Testis (tissue), 3 donors: ENCODE measurements around the gene NRCAM. TPM values are rescaled to one million over a fixed set of nuclear protein-coding genes. Genes with fewer than 3 reads are reported as not detected.

ENCODE experiments used
- DNase-seq: peaks from one replicate; pipeline ENCODE4 v3.0.0-alpha.2; 2019
- H3K27ac ChIP-seq, 2 donors: fragments of 200-600 bp; sonication (generic); one replicate each; pipeline ENCODE4 v1.5.1; 2019
- H3K27me3 ChIP-seq: fragments of 200-600 bp; sonication (generic); one replicate; pipeline ENCODE4 v1.5.1; 2019
- H3K36me3 ChIP-seq: fragments of 200-600 bp; sonication (generic); one replicate; pipeline ENCODE4 v1.5.1; 2017; ENCODE audit warnings: low read depth; ENCODE audit errors: missing control alignments
- H3K4me1 ChIP-seq: fragments of 200-600 bp; sonication (generic); one replicate; pipeline ENCODE4 v1.5.1; 2019
- H3K4me3 ChIP-seq, 2 donors: fragments of 200-600 bp; sonication (generic); one replicate each; pipeline ENCODE4 v1.5.1; 2017 to 2019
- H3K9me3 ChIP-seq: fragments of 200-600 bp; sonication (generic); one replicate; pipeline ENCODE4 v1.5.1; 2017
- CTCF ChIP-seq, 3 experiments: fragments of 450-650 bp in 2 of 3; fragments of 200-600 bp in 1 of 3; sonication (generic) in 1 of 3; IDR thresholded peaks; one replicate each; pipeline ENCODE4 v1.5.1; 2016 to 2019; ENCODE audit warnings: antibody characterized with exemption in 3 of 3, mild to moderate bottlenecking in 2 of 3, moderate library complexity in 1 of 3
- POLR2A ChIP-seq: fragments of 450-650 bp; IDR thresholded peaks from one replicate; pipeline ENCODE4 v1.6.1; 2017; ENCODE audit warnings: antibody characterized with exemption, mild to moderate bottlenecking, moderate library complexity
- WGBS, 2 donors: methylation state at CpG; one replicate each; pipeline ENCODE4 v1.1.5; 2018; 5-methylcytosine and 5-hydroxymethylcytosine counted together
- intact Hi-C: fragments of 100-400 bp; cut with DNase I; formaldehyde crosslinking; loops from one replicate; pipeline ENCODE4 v1.15.1; 2023; ENCODE audit warnings: low total_unique reads
- polyA plus RNA-seq: library from polyadenylated mRNA; stranded (reverse); fragments of 350-450 nt; fragmentation: Illumina TruSeq; extraction: RNeasy Lipid Tissue Mini Kit (QIAGEN cat#74804); gene quantifications from one replicate; pipeline ENCODE4 v1.2.3, GENCODE V29; 2014; ENCODE audit warnings: low read depth, low replicate concordance; ENCODE audit not compliant: insufficient read depth
- total RNA-seq, 2 donors: library from RNA; depleted of rRNA; stranded (reverse); fragments of >200 nt; gene quantifications; one replicate each; pipeline ENCODE4 v1.2.3, GENCODE V29; 2016

Gene NRCAM
- total and polyA plus RNA-seq, 3 donors from 2014 or later: 7.4 to 11.4 (median 7.6) TPM

- Histone ChIP-seq H3K27me3 (no peaks in the 10 kb centered on the region), H3K4me3 (no peak overlapping the region), H3K27ac (no peak overlapping the region), H3K9me3 (no peaks in the 10 kb centered on the region), H3K36me3 (no peaks in the 10 kb centered on the region), H3K4me1 (no peaks in the 10 kb centered on the region)
- no peak for DNase-seq
- 82 to 84% methylated on average over 2 of the region's 2 CpGs for WGBS, 2 donors
- TF ChIP-seq POLR2A (no peak), CTCF (IDR thresholded peaks at IDR 0.05) (no peak)
- intact Hi-C loops: no loop called here
These were observed 222.0 kb downstream of the NRCAM start for GRCh38 chr7:108234281-108234680.

- Histone ChIP-seq H3K4me1 (no peaks in the 10 kb centered on the region), H3K27ac (no peak overlapping the region), H3K4me3 (no peak overlapping the region), H3K9me3 (no peaks in the 10 kb centered on the region), H3K27me3 (no peaks in the 10 kb centered on the region), H3K36me3 (no peaks in the 10 kb centered on the region)
- 84 to 97% methylated on average over 6 of the region's 6 CpGs for WGBS, 2 donors
- TF ChIP-seq CTCF (IDR thresholded peaks at IDR 0.05) (no peak), POLR2A (no peak)
- DNase-seq: no peak
- intact Hi-C loops: no loop called here
These were observed 224.2 kb downstream of the NRCAM start for GRCh38 chr7:108232076-108232475.

- no peaks in the 10 kb centered on the region for H3K27me3 ChIP-seq
- 97 to 98% methylated on average over 2 of the region's 2 CpGs for WGBS, 2 donors
- no peak overlapping the region for H3K4me3 ChIP-seq
- H3K27ac ChIP-seq: no peak overlapping the region
- H3K9me3 ChIP-seq: no peaks in the 10 kb centered on the region
- H3K4me1 ChIP-seq: no peaks in the 10 kb centered on the region
- DNase-seq: no peak
- TF ChIP-seq POLR2A (no peak), CTCF (IDR thresholded peaks at IDR 0.05) (no peak)
- intact Hi-C loops: no loop called here
- H3K36me3 ChIP-seq: no peaks in the 10 kb centered on the region
These were observed 225.0 kb downstream of the NRCAM start for GRCh38 chr7:108231221-108231620.

- H3K4me1 ChIP-seq: no peaks in the 10 kb centered on the region
- 63 to 68% methylated on average over 3 of the region's 3 CpGs for WGBS, 2 donors
- no peaks in the 10 kb centered on the region for H3K27me3 ChIP-seq
- intact Hi-C loops: no loop called here
- H3K36me3 ChIP-seq: no peaks in the 10 kb centered on the region
- no peaks in the 10 kb centered on the region for H3K9me3 ChIP-seq
- no peak overlapping the region for H3K4me3 ChIP-seq
- no peak for TF ChIP-seq CTCF (IDR thresholded peaks at IDR 0.05)
- no peak for TF ChIP-seq POLR2A
- no peak for DNase-seq
- no peak overlapping the region for H3K27ac ChIP-seq
These were observed 228.9 kb downstream of the NRCAM start for GRCh38 chr7:108227366-108227765.

GRCh38 chr7:108226816-108227299 lies 229.4 kb downstream of the NRCAM start:
- Histone ChIP-seq H3K4me1 (no peaks in the 10 kb centered on the region), H3K36me3 (no peaks in the 10 kb centered on the region), H3K27me3 (no peaks in the 10 kb centered on the region), H3K9me3 (no peaks in the 10 kb centered on the region), H3K27ac (no peak overlapping the region), H3K4me3 (no peak overlapping the region)
- WGBS, 2 donors: 41 to 64% methylated on average over 3 of the region's 3 CpGs
- no peak for TF ChIP-seq CTCF (IDR thresholded peaks at IDR 0.05)
- no peak for TF ChIP-seq POLR2A
- DNase-seq: no peak
- intact Hi-C loops: no loop called here
